ENCODE measurements around the gene ARID3B.
A peak's percentile ranks its signal among the peaks of the same experiment; 100 is the strongest.
"Not testable (repeated sequence)": the region's sequence is repeated elsewhere in the genome, so short reads cannot be mapped to it uniquely, and the experiment has no call there.

Gene ARID3B

GRCh38 chr15:74540761-74541493, at the start of gene ARID3B:
ARID3B (plus strand) TSS chr15:74541220; CDS start chr15:74543937, 2,717 bp downstream.
- DNase-seq (ENCODE audit: low spot score): peak; percentile 99

DNA sequence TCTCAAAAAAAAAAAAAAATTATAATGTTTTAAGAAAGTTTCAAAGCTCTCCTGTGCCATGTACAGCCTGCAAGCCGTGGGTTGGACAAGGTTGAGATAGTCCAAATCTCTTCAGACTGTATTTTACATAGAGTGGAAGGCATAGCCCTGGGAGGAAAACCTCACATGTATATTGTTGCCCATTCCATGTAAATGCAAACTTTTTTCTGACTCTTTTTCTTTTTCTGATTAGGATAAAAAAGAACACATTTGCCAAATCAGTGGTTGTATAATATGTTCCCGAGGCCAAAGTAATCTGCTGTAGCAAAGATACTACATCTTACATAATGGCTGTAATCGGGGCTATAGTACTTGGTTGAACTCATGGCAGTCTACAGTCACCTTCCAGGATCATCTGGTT, 44.4 kb upstream of the ARID3B start:
- DNase-seq (ENCODE audit: low spot score): no peak

DNA sequence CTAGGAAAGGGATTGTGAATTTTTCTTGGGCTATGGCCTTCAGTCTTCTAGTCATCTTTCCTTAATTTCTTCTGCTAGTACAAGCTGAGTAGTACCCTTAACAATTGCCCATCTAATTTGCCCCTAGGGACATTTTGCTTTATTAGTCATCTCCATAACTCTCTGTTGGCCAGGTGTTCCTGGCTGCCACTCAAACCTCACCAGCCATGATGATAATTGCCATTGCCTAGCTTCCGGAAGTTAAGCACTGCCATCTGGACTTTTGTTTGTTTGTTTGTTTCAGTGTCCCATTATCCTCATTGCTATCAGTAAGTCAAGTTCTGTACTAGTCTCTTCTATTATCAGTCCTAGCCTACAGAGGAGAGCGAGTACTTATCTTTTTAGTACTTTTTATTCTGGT, 43.4 kb upstream of the ARID3B start:
- DNase-seq (ENCODE audit: low spot score): peak; percentile 39

GRCh38 chr15:74499366-74499765, 41.7 kb upstream of the ARID3B start:
- DNase-seq (ENCODE audit: low spot score): no peak

DNA sequence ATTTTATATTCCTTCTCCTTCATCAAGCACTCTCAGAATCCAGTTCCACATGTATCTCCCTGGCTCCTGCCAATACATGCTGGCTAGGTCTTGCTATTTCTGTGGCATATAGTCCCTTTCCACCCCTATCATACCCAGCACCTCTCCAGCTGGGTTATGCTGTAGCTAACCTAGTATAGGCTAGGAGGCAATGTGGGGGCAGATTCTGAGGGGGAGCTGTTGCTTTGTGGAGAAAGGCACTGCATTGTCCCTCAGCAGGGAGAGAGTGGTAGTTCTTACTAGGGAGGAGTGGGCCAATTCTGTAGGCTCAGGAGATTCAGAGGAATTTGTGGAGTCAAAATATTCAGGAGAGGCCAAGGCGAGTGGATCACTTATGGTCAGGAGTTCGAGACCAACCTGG, 40.6 kb upstream of the ARID3B start:
- DNase-seq (ENCODE audit: low spot score): no peak

DNA sequence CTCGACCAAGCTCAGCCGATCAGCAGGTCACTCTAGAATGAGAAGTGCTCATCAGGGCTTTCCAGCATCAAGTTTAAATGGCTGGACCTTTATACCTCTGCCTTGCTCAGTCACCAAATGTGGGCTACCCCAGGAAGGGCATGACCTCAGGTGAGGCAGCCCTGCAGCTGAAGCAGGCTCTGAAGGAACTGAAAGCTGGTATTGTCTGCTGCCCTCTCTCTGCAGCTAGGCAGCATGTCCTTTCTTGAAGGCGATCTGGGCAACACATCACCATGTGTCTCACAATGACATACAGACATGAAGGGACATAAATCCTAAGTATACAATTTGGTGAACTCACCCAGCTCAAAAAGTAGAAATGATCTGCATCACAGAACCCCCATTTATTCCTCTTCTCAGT, 38.7 kb upstream of the ARID3B start:
- no peak for DNase-seq (ENCODE audit: low spot score)

DNA sequence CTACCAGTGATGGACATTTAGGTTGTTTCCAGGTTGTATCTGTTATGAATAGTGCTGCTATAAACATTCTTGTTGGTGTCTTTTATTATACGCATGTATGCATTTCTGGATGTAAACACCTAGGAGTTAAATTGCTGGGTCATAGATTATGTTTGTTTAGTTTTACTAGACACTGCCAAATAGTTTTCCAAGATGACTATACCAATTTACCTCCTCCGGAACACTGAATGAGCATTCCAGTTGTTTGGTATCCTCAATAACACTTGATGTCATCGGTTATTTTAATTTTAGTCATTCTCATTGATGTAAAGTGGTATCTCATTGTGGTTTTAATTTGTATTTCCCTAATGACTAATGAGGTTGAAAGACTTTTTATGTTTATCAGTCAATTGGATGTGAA, 36.6 kb upstream of the ARID3B start:
- no peak for DNase-seq (ENCODE audit: low spot score)

DNA sequence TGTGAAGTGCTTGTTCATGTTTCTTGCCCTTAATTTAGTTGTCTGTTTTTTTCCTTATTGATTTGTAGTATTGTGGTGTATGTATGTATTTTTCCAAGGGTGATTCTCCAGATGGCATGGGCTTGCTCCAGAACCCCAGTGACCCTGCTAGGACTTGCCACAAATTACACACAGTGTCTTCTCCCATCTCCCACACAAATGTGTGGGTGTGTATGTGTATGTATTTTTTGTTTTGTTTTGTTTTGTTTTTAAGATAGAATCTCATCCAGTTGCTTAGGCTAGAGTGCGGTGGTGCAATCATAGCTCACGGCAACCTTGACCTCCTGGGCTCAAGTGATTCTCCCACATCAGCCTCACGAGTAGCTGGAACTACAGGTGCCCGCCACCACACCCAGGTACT, 36.2 kb upstream of the ARID3B start:
- DNase-seq (ENCODE audit: low spot score): no peak

GRCh38 chr15:74505837-74506514, 35.0 kb upstream of the ARID3B start:
- DNase-seq (ENCODE audit: low spot score): peak; percentile 84

DNA sequence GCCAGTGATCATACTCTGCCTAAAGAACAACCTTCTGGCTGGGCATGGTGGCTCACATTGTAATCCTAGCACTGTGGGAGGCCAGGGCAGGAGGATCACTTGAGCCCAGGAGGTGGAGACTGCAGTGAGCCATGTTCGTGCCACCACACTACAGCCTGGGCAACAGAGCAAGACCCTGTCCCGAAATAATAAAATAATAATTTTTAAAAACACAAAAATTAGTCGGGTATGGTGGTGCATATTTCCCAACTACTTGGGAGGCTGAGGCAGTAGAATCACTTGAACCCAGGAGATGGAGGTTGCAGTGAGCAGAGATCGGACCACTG, 34.5 kb upstream of the ARID3B start:
- DNase-seq (ENCODE audit: low spot score): no peak

GRCh38 chr15:74511583-74511982, 29.4 kb upstream of the ARID3B start:
- peak; percentile 82 for DNase-seq (ENCODE audit: low spot score)

DNA sequence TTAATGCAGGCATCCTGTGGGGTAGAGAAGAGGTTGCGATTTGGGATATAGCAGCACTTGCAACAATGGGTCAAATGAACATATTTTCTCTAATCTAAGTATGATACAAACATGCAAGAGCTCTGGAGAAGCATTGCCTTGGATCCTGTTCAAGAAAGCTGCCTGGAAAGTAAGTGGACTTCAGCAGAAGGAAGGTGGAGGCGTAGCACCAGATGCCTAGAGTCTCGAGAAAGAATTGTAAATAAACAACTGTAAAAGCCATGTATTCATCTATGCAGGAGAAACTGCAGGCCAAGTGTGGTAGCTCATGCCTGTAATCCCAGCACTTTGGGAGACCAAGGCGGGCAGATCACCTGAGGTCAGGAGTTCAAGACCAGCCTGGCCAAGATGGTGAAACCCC, 27.0 kb upstream of the ARID3B start:
- not testable (repeated sequence) for DNase-seq (ENCODE audit: low spot score)

DNA sequence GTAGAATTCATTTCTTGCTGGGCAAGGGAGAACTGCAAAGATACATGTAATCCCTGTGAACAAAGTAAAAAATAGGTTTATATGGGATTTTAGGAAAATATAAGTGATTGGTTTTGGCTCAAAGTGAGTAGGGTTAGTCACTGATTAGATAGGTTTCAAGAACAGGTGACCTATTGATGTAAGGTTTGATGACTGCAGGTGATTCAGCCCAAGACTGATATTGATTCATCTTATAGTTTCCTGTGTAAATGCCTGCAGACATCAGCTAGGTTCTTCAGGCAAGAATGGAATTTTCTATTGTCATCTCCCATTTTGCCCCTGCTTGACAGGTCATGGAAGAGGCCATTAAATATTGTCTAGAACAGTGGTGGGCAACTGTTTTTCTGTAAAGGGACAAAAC, 23.9 kb upstream of the ARID3B start:
- DNase-seq (ENCODE audit: low spot score): peak; percentile 44

- DNase-seq (ENCODE audit: low spot score): peak; percentile 67
Observed at GRCh38 chr15:74519311-74519710, 21.7 kb upstream of the ARID3B start.

GRCh38 chr15:74520407-74520806, 20.6 kb upstream of the ARID3B start:
- no peak for DNase-seq (ENCODE audit: low spot score)

DNA sequence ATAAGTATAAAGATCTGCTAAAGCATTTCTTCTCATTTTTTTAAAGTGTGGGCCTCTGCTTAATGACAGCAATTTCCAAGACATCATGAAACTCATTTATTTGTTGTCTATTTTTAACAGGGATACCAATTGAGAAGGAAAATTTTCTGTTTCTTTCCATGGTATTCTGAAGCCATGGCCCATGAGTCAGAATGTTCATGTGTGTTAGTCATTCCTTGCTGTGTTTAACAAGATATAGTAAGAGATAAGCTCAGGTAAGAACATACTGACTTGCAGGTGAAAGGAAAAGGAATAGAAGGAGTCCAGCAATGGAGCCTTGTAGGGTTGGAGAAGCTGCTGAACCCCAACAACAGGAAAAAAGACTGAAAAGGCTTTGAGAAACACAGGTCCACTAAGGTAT, 17.0 kb upstream of the ARID3B start:
- peak; percentile 74 for DNase-seq (ENCODE audit: low spot score)

DNA sequence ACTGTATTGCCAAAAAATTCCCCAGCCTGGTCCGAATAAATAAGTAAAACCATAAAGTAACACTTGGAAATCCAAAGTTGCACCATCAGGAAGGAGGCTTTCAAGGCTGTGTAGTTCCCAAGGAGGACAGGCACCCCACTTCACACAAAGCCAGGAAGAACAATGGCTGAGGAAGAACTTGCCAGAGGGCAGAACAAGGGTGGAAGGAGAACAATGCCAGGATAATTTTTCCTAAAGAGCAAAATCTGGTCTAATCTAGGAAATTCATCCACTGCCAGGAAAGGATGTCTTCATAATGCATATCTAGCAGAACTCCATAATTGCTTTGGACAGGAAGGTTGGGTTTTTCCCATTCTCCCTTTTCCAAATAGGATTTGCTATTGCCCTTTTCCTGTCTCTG, 15.7 kb upstream of the ARID3B start:
- DNase-seq (ENCODE audit: low spot score): no peak

- peak; percentile 95 for DNase-seq (ENCODE audit: low spot score)
Observed at GRCh38 chr15:74525945-74526344, 15.1 kb upstream of the ARID3B start.

DNA sequence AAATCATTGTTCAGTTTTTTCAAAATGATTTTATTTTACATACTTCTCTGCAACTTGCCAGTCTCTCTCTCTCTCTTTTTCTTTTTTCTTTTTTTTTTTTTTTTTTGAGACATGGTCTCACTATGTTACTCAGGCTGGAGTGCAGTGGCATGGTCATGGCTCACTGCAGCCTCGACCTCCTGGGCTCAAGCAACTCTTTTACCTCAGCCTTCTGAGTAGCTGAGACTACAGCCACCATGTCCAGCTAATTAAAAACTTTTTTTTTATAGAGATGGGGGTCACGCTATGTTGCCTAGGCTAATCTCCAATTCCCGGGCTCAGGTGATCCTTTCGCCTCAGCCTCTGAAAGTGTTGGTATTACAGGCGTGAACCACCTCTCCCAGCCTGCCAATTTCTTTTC, 12.1 kb upstream of the ARID3B start:
- DNase-seq (ENCODE audit: low spot score): peak; percentile 81

DNA sequence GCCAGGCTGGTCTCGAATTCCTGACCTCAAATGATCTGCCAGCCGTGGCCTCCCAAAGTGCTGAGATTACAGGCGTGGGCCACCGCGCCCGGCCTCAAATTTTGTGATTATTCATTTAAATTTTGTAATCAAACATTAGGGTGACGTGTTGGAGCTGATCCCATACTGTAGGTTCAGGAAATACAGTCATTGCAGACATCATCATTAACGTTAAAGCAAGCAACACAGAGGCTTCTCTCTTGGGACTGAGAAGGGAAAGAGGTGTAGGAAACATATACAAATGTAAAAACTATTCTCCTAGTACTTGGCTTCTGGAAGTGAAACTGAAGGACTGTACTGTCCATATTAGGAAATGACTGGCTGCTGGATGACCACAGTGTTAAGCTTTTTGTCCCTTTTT, 11.1 kb upstream of the ARID3B start:
- DNase-seq (ENCODE audit: low spot score): no peak

DNA sequence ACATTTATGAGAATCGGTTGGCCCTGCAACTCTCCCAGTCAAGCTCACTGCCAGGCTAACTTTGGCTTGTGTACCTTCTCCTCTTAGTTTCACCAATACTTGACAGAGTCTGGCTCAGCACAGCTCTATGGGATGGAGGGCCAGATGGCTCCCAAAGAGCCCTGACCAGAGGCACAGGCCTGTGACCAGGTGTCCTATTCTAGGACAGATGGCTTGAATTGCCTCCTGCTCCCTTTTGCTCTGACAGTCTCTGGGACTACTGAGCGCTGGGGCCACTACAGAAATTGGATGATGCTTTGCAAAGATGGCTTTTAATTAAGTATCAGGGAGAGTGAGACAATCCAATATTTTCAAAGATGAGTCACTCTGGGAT, 10.3 kb upstream of the ARID3B start:
- DNase-seq (ENCODE audit: low spot score): no peak

- peak; percentile 98 for DNase-seq (ENCODE audit: low spot score)
Observed at GRCh38 chr15:74531144-74531811, 9.7 kb upstream of the ARID3B start.

GRCh38 chr15:74535388-74536084, 5.5 kb upstream of the ARID3B start:
- DNase-seq (ENCODE audit: low spot score): peak; percentile 78

Measured in kidney tubule cell (primary cell).